ENCODE measurements around the gene MAD1L1.

DNA sequence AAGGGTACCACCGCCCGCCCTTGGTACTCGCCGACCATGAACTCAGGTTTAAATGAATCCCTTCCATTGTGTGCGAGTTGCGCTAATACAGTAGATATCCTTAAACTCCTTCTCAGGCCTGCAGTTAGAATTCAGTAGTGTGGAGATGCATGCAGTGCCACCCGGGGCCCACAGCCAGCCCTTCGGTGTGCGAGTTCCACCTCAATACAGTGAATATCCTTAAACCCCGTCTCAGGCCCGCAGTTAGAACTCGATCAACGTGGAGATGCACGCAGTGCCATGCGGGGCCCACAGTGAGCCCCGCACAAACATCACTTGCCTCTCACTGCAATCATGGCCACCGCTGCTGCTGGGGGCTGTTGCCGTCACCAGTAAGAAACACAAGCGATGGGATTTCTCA, 261.9 kb downstream of the MAD1L1 start:
- TF ChIP-seq GATA2 (IDR thresholded peaks at IDR 0.05; ENCODE audit: low read depth, low read length) (no peak), GATA3 (IDR thresholded peaks at IDR 0.05; ENCODE audit: low read depth, low read length) (no peak)
